Type B pancreatic cell (in vitro differentiated cells): ENCODE measurements around the gene CORO1A. TPM values are rescaled to one million over a fixed set of nuclear protein-coding genes. Genes with fewer than 3 reads are reported as not detected.
"Not testable (repeated sequence)": the region's sequence is repeated elsewhere in the genome, so short reads cannot be mapped to it uniquely, and the experiment has no call there.

ENCODE experiments used
- DNase-seq: peaks from one replicate; pipeline ENCODE4 v3.0.0; 2021; ENCODE audit warnings: mixed read lengths; ENCODE audit not compliant: unreplicated experiment; ENCODE audit errors: extremely low spot score
- H3K27ac Mint-ChIP-seq: 2 replicates; pipeline ENCODE4 v1.8.0; 2021; ENCODE audit warnings: mild to moderate bottlenecking, mixed read lengths
- H3K27me3 Mint-ChIP-seq: 2 replicates; pipeline ENCODE4 v1.8.0; 2021; ENCODE audit warnings: mixed read lengths
- H3K36me3 Mint-ChIP-seq: 2 replicates; pipeline ENCODE4 v1.8.0; 2021; ENCODE audit warnings: mixed read lengths
- H3K4me1 Mint-ChIP-seq: one replicate; pipeline ENCODE4 v1.8.0; 2021; ENCODE audit warnings: mixed read lengths; ENCODE audit not compliant: unreplicated experiment
- H3K4me3 Mint-ChIP-seq: 2 replicates; pipeline ENCODE4 v1.8.0; 2021; ENCODE audit warnings: mild to moderate bottlenecking, mixed read lengths
- H3K9me3 Mint-ChIP-seq: 2 replicates; pipeline ENCODE4 v1.8.0; 2021; ENCODE audit warnings: mixed read lengths
- CTCF ChIP-seq: fragments of 200-600 bp; sonication (generic); conservative IDR thresholded peaks from 2 replicates; pipeline ENCODE4 v1.5.0; 2021; ENCODE audit warnings: antibody characterized with exemption, mild to moderate bottlenecking
- total RNA-seq: library from RNA; stranded (reverse); gene quantifications from 2 replicates; pipeline ENCODE4 v1.2.1, GENCODE V29; 2021; ENCODE audit warnings: low replicate concordance

Gene CORO1A
- total RNA-seq, 1 donor from 2014 or later, result 10.8 TPM

DNA sequence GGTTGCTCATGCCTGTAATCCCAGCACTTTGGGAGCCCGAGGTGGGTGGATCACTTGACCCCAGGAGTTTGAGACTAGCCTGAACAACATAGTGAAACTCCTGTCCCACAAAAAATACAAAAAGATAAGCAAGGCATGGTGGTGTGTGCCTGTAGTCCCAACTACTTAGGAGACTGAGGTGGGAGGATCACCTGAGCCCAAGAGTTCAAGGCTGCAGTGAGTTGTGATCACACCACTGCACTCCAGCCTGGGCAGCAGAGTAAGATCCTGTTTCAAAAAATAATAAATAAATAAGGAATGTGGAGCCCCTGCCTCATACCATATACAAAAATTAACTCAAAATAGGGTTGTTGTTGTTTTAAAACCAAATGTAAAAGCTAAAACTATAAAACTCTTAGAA is 26.2 kb upstream of the CORO1A start:
- TF ChIP-seq CTCF, result no peak
- Mint-ChIP-seq H3K4me1 (no peaks in the 10 kb centered on the region), H3K4me3 (no peak overlapping the region), H3K27ac (no peak overlapping the region), H3K9me3 (no peaks in the 10 kb centered on the region), H3K36me3 (no peaks in the 10 kb centered on the region), H3K27me3 (no peaks in the 10 kb centered on the region)
- DNase-seq, result no peak

- H3K36me3 Mint-ChIP-seq, result no peaks in the 10 kb centered on the region
- no peak overlapping the region for H3K27ac Mint-ChIP-seq
- no peak overlapping the region for H3K4me3 Mint-ChIP-seq
- H3K27me3 Mint-ChIP-seq, result no peaks in the 10 kb centered on the region
- TF ChIP-seq CTCF, result no peak
- no peaks in the 10 kb centered on the region for H3K4me1 Mint-ChIP-seq
- H3K9me3 Mint-ChIP-seq, result no peaks in the 10 kb centered on the region
- no peak for DNase-seq
Measured at GRCh38 chr16:30163538-30163937, 19.9 kb upstream of the CORO1A start.

DNA sequence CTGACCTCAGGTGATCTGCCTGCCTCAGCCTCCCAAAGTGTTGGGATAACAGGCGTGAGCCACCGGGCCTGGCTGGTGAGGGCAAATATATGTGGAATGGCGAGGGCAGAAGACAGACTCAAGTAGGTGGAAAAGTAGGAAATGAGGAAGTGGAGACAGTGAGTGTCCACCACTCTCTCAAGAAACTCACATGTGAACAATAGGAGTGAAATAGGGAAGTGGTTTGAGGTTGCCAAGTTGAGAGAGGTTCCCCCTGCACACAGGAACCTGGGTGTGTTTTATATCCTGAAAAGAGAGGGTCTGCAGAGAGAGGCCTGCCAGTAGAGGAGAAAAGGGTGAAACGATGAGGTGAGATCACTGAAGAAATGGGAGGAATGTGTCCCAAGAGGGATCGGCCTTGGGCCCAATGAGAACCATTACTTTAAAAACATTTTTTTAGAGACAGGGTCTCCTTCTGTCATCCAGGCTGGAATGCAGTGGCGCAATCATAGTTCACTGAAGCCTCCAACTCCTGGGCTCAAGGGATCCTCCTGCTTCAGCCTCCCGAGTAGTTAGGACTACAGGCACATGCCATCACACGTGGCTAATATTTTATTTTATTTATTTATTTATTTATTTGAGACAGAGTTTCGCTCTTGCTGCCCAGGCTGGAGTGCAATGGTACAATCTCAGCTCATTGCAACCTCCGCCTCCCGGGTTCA is 17.1 kb upstream of the CORO1A start:
- H3K4me3 Mint-ChIP-seq, result no peak overlapping the region
- no peaks in the 10 kb centered on the region for H3K36me3 Mint-ChIP-seq
- H3K9me3 Mint-ChIP-seq, result no peaks in the 10 kb centered on the region
- DNase-seq, result no peak
- no peak overlapping the region for H3K27ac Mint-ChIP-seq
- H3K4me1 Mint-ChIP-seq, result no peaks in the 10 kb centered on the region
- TF ChIP-seq CTCF, result no peak
- H3K27me3 Mint-ChIP-seq, result no peaks in the 10 kb centered on the region

- H3K4me1 Mint-ChIP-seq, H3K4me3 Mint-ChIP-seq, H3K36me3 Mint-ChIP-seq, DNase-seq, H3K27ac Mint-ChIP-seq, H3K9me3 Mint-ChIP-seq, H3K27me3 Mint-ChIP-seq: not testable (repeated sequence)
Measured at GRCh38 chr16:30168746-30169145, 14.7 kb upstream of the CORO1A start.

DNA sequence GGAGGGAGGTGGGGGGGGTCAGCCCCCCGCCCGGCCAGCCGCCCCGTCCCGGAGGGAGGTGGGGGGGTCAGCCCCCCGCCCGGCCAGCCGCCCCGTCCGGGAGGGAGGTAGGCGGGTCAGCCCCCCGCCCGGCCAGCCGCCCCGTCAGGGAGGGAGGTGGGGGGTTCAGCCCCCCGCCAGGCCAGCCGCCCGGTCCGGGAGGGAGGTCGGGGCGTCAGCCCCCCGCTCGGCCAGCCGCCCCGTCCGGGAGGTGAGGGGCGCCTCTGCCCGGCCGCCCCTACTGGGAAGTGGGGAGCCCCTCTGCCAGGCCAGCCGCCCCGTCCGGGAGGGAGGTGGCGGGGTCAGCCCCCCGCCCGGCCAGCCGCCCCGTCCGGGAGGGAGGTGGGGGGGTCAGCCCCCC is 14.0 kb upstream of the CORO1A start:
- not testable (repeated sequence) for H3K27me3 Mint-ChIP-seq, H3K4me1 Mint-ChIP-seq, H3K27ac Mint-ChIP-seq, H3K36me3 Mint-ChIP-seq, H3K4me3 Mint-ChIP-seq, H3K9me3 Mint-ChIP-seq, DNase-seq

- not testable (repeated sequence) for DNase-seq, H3K4me3 Mint-ChIP-seq, H3K36me3 Mint-ChIP-seq, H3K9me3 Mint-ChIP-seq, H3K27me3 Mint-ChIP-seq, H3K4me1 Mint-ChIP-seq, H3K27ac Mint-ChIP-seq
Measured at GRCh38 chr16:30170145-30170544, 13.3 kb upstream of the CORO1A start.

DNA sequence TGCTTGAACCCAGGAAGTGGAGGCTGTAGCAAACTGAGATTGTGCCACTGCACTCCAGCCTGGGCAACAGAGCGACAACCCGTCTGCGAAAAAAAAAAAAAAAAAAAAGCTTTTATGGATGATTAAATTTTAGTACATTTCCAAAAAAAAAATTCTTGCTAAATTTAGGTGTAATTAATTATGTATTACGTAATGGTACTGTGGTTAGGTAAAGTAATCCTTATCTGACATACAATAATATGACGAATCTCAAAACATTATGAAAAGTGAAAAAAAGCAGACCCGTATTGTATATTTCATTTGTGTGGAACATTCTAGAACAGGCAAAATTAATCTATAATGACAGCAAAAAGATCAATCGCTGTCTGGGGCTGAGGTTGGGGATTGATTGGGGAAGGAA is 10.3 kb upstream of the CORO1A start:
- no peak for DNase-seq
- Mint-ChIP-seq H3K9me3 (no peaks in the 10 kb centered on the region), H3K4me1 (no peaks in the 10 kb centered on the region), H3K36me3 (no peaks in the 10 kb centered on the region), H3K27ac (no peak overlapping the region), H3K27me3 (no peaks in the 10 kb centered on the region), H3K4me3 (no peak overlapping the region)
- no peak for TF ChIP-seq CTCF

- not testable (repeated sequence) for H3K27me3 Mint-ChIP-seq, H3K4me1 Mint-ChIP-seq, H3K4me3 Mint-ChIP-seq, H3K27ac Mint-ChIP-seq, H3K36me3 Mint-ChIP-seq, H3K9me3 Mint-ChIP-seq, DNase-seq
Measured at GRCh38 chr16:30176876-30177275, 6.5 kb upstream of the CORO1A start.
